Mammary epithelial cell (primary cell): ENCODE results near the gene PDGFRA.

ENCODE experiments used
- CTCF ChIP-seq, 2 donors: IDR thresholded peaks in 1 of 2; conservative IDR thresholded peaks in 1 of 2; 2 replicates each; pipeline ENCODE4 v1.5.1; 2011 to 2012; ENCODE audit warnings: inconsistent platforms in 2 of 2, low read length in 2 of 2, mild to moderate bottlenecking in 2 of 2, control low read depth in 1 of 2, low read depth in 1 of 2; ENCODE audit not compliant: insufficient read depth in 1 of 2; ENCODE audit errors: extremely low read depth in 1 of 2
- EZH2 ChIP-seq: IDR thresholded peaks from 2 replicates; pipeline ENCODE4 v1.6.1; 2012; ENCODE audit warnings: low read length, inconsistent platforms, borderline replicate concordance

- TF ChIP-seq CTCF (conservative IDR thresholded peaks at IDR 0.05 in 1 of 2, IDR thresholded peaks at IDR 0.05 in 1 of 2; ENCODE audit: extremely low read depth in 1 of 2, insufficient read depth in 1 of 2, low read depth in 1 of 2, low read length in 2 of 2), result no peak
- TF ChIP-seq EZH2, result no peak
Measured at GRCh38 chr4:54330896-54331295, 101.8 kb downstream of the PDGFRA start.
